ENCODE measurements around the gene SLK. TPM values are rescaled to one million over a fixed set of nuclear protein-coding genes. Genes with fewer than 3 reads are reported as not detected.

Gene SLK
- total and polyA plus RNA-seq, 4 donors: 13.3 to 86.4 (median 31.3) TPM

GRCh38 chr10:103919648-103920025, 47.3 kb upstream of the SLK start:
- Histone ChIP-seq H3K4me3 (no peak overlapping the region), H3K9ac (ENCODE audit: insufficient read depth in 1 of 2, low read length in 2 of 2) (no peak overlapping the region), H3K4me1 (ENCODE audit: control insufficient read depth in 5 of 5, insufficient read depth in 5 of 5, low read length in 5 of 5) (peaks cover 8 to 28% (median 13%) of the 10 kb centered on the region in 5 donors), H3K27ac (ENCODE audit: low read depth in 1 of 2, low read length in 1 of 2) (no peak overlapping the region), H3K36me3 (ENCODE audit: control insufficient read depth in 4 of 4, insufficient read depth in 4 of 4, low read length in 4 of 4) (no peaks in the 10 kb centered on the region), H3K27me3 (ENCODE audit: control insufficient read depth in 3 of 3, insufficient read depth in 3 of 3, low read length in 2 of 3) (no peaks in the 10 kb centered on the region), H3K9me3 (ENCODE audit: control insufficient read depth in 4 of 4, insufficient read depth in 3 of 4, low read length in 3 of 4) (no peaks in the 10 kb centered on the region)
- DNase-seq (no peak), ATAC-seq (ENCODE audit: insufficient read depth, low FRiP score) (no peak)
- WGBS, 2 donors: 95 to 97% methylated on average over 1 of the region's 1 CpG
- TF ChIP-seq, protein P1, sequence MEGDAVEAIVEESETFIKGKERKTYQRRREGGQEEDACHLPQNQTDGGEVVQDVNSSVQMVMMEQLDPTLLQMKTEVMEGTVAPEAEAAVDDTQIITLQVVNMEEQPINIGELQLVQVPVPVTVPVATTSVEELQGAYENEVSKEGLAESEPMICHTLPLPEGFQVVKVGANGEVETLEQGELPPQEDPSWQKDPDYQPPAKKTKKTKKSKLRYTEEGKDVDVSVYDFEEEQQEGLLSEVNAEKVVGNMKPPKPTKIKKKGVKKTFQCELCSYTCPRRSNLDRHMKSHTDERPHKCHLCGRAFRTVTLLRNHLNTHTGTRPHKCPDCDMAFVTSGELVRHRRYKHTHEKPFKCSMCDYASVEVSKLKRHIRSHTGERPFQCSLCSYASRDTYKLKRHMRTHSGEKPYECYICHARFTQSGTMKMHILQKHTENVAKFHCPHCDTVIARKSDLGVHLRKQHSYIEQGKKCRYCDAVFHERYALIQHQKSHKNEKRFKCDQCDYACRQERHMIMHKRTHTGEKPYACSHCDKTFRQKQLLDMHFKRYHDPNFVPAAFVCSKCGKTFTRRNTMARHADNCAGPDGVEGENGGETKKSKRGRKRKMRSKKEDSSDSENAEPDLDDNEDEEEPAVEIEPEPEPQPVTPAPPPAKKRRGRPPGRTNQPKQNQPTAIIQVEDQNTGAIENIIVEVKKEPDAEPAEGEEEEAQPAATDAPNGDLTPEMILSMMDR (IDR thresholded peaks at IDR 0.05; ENCODE audit: control extremely low read depth, extremely low read depth): no peak

- peaks cover 5 to 20% (median 6%) of the 10 kb centered on the region in 5 donors for H3K4me1 ChIP-seq (ENCODE audit: control insufficient read depth in 5 of 5, insufficient read depth in 5 of 5, low read length in 5 of 5)
- no peak overlapping the region for H3K27ac ChIP-seq (ENCODE audit: low read depth in 1 of 2, low read length in 1 of 2)
- TF ChIP-seq, protein P1 (IDR thresholded peaks at IDR 0.05; ENCODE audit: control extremely low read depth, extremely low read depth): no peak
Measured at GRCh38 chr10:103921248-103921647, 45.7 kb upstream of the SLK start.

DNA sequence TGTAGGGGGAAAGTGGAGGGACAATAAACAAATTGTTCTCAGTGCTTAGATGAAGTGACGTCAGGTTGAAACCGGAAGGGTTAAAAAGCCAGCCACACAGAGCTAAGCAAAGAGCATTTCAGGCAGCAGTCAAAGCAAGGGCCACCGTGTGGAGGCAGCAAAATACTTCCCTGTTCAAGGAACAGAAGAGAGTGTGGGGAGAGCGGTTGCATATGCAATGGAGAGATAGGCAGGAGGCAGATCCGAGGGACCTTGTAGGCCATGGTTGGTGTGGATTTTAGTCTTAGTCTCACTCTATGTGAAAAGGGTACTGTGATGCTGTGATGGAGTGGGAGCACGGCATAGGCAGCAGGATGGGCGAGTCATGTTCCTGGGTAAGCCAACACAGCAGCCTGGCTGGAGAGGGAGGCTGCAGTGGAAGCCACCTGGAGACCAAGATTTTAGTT, 45.2 kb upstream of the SLK start:
- Histone ChIP-seq H3K36me3 (ENCODE audit: control insufficient read depth in 4 of 4, insufficient read depth in 4 of 4, low read length in 4 of 4) (no peaks in the 10 kb centered on the region), H3K9me3 (ENCODE audit: control insufficient read depth in 4 of 4, insufficient read depth in 3 of 4, low read length in 3 of 4) (no peaks in the 10 kb centered on the region), H3K9ac (ENCODE audit: insufficient read depth in 1 of 2, low read length in 2 of 2) (peak overlapping the region in 1 of 2 donors; percentile 59), H3K27ac (ENCODE audit: low read depth in 1 of 2, low read length in 1 of 2) (no peak overlapping the region), H3K27me3 (ENCODE audit: control insufficient read depth in 3 of 3, insufficient read depth in 3 of 3, low read length in 2 of 3) (no peaks in the 10 kb centered on the region), H3K4me1 (ENCODE audit: control insufficient read depth in 5 of 5, insufficient read depth in 5 of 5, low read length in 5 of 5) (peaks cover 4 to 15% (median 5%) of the 10 kb centered on the region in 5 donors), H3K4me3 (no peak overlapping the region)
- WGBS, 2 donors: 28 to 43% methylated on average over 7 of the region's 7 CpGs
- TF ChIP-seq, protein P1 (IDR thresholded peaks at IDR 0.05; ENCODE audit: control extremely low read depth, extremely low read depth): no peak
- no peak for ATAC-seq (ENCODE audit: insufficient read depth, low FRiP score)
- DNase-seq: peak; percentile 53 to 80 (median 67)

More at GRCh38 chr10:103921248-103921647, 45.7 kb upstream of the SLK start:
- Histone ChIP-seq H3K4me3 (no peak overlapping the region), H3K9me3 (ENCODE audit: control insufficient read depth in 4 of 4, insufficient read depth in 3 of 4, low read length in 3 of 4) (no peaks in the 10 kb centered on the region), H3K36me3 (ENCODE audit: control insufficient read depth in 4 of 4, insufficient read depth in 4 of 4, low read length in 4 of 4) (no peaks in the 10 kb centered on the region), H3K27me3 (ENCODE audit: control insufficient read depth in 3 of 3, insufficient read depth in 3 of 3, low read length in 2 of 3) (no peaks in the 10 kb centered on the region), H3K9ac (ENCODE audit: insufficient read depth in 1 of 2, low read length in 2 of 2) (no peak overlapping the region)
- no peak for ATAC-seq (ENCODE audit: insufficient read depth, low FRiP score)
- DNase-seq: no peak
- WGBS, 2 donors: 83 to 95% methylated on average over 1 of the region's 1 CpG

- DNase-seq (no peak), ATAC-seq (ENCODE audit: insufficient read depth, low FRiP score) (no peak)
- Histone ChIP-seq H3K4me3 (no peak overlapping the region), H3K4me1 (ENCODE audit: control insufficient read depth in 5 of 5, insufficient read depth in 5 of 5, low read length in 5 of 5) (peaks cover 3 to 6% (median 5%) of the 10 kb centered on the region in 5 donors), H3K9ac (ENCODE audit: insufficient read depth in 1 of 2, low read length in 2 of 2) (no peak overlapping the region), H3K36me3 (ENCODE audit: control insufficient read depth in 4 of 4, insufficient read depth in 4 of 4, low read length in 4 of 4) (no peaks in the 10 kb centered on the region), H3K27ac (ENCODE audit: low read depth in 1 of 2, low read length in 1 of 2) (no peak overlapping the region), H3K9me3 (ENCODE audit: control insufficient read depth in 4 of 4, insufficient read depth in 3 of 4, low read length in 3 of 4) (no peaks in the 10 kb centered on the region), H3K27me3 (ENCODE audit: control insufficient read depth in 3 of 3, insufficient read depth in 3 of 3, low read length in 2 of 3) (no peaks in the 10 kb centered on the region)
- TF ChIP-seq, protein P1 (IDR thresholded peaks at IDR 0.05; ENCODE audit: control extremely low read depth, extremely low read depth): no peak
- WGBS, 2 donors: 95 to 96% methylated on average over 2 of the region's 2 CpGs
Measured at GRCh38 chr10:103922659-103923058, 44.3 kb upstream of the SLK start.

Measured in lung (tissue), 12 donors.